Measurements from ENCODE around the gene HOXC6. TPM values are rescaled to one million over a fixed set of nuclear protein-coding genes. Genes with fewer than 3 reads are reported as not detected.

The HOXC6 gene
- total RNA-seq, 1 experiment from 2014 or later, result 7.1 TPM

- H3K4me1 Mint-ChIP-seq (ENCODE audit: insufficient read depth, unreplicated experiment), result peaks cover 24% of the 10 kb centered on the region
- no peak for TF ChIP-seq CTCF (IDR thresholded peaks at IDR 0.05; ENCODE audit: unreplicated experiment)
- no peak for DNase-seq (ENCODE audit: unreplicated experiment)
- H3K27ac Mint-ChIP-seq (ENCODE audit: low read depth, unreplicated experiment), result no peak overlapping the region
- ChIA-PET CTCF (interaction anchor here (0.5 to 3.1 kb wide), 13 partner anchors 51 to 289 kb away, joined by 3 to 16 read pairs (median 6); no protein-coding TSS in a partner anchor), POLR2A (interaction anchor here (0.7 to 2.7 kb wide), 3 partner anchors 8 to 221 kb away, joined by 3 to 12 read pairs (median 4); partner anchors contain the start of gene HOXC9)
- no peak overlapping the region for H3K4me3 Mint-ChIP-seq (ENCODE audit: unreplicated experiment)
- no peaks in the 10 kb centered on the region for H3K9me3 Mint-ChIP-seq (ENCODE audit: unreplicated experiment)
- BruUV-seq (replicated peaks), result no TSS peak
- H3K36me3 Mint-ChIP-seq (ENCODE audit: insufficient read depth, unreplicated experiment), result no peaks in the 10 kb centered on the region
- intact Hi-C loops (cut with micrococcal nuclease), result no loop called here
- peaks cover 7% of the 10 kb centered on the region for H3K27me3 Mint-ChIP-seq (ENCODE audit: insufficient read depth, unreplicated experiment)
These were observed 37.2 kb upstream of the HOXC6 start for GRCh38 chr12:53991077-53991460.

- no peak for TF ChIP-seq CTCF (IDR thresholded peaks at IDR 0.05; ENCODE audit: unreplicated experiment)
These were observed 35.8 kb upstream of the HOXC6 start for GRCh38 chr12:53992377-53992889.

GRCh38 chr12:53993162-53994008, 34.9 kb upstream of the HOXC6 start:
- ChIA-PET CTCF (interaction anchor here (1.1 kb wide), 1 partner anchor 209 kb away, joined by 3 read pairs; no protein-coding TSS in a partner anchor), POLR2A (interaction anchor here (0.6 kb wide), 1 partner anchor 20 kb away, joined by 3 read pairs; no protein-coding TSS in a partner anchor)
- peaks cover 7% of the 10 kb centered on the region for H3K27me3 Mint-ChIP-seq (ENCODE audit: insufficient read depth, unreplicated experiment)
- DNase-seq (ENCODE audit: unreplicated experiment), result no peak
- BruUV-seq (replicated peaks), result no TSS peak
- no peak overlapping the region for H3K27ac Mint-ChIP-seq (ENCODE audit: low read depth, unreplicated experiment)
- no peak for TF ChIP-seq CTCF (IDR thresholded peaks at IDR 0.05; ENCODE audit: unreplicated experiment)
- intact Hi-C loops (cut with micrococcal nuclease), result no loop called here
- H3K36me3 Mint-ChIP-seq (ENCODE audit: insufficient read depth, unreplicated experiment), result no peaks in the 10 kb centered on the region
- no peaks in the 10 kb centered on the region for H3K9me3 Mint-ChIP-seq (ENCODE audit: unreplicated experiment)
- peaks cover 21% of the 10 kb centered on the region for H3K4me1 Mint-ChIP-seq (ENCODE audit: insufficient read depth, unreplicated experiment)
- no peak overlapping the region for H3K4me3 Mint-ChIP-seq (ENCODE audit: unreplicated experiment)

More at GRCh38 chr12:53992377-53992889, 35.8 kb upstream of the HOXC6 start:
- peaks cover 7% of the 10 kb centered on the region for H3K27me3 Mint-ChIP-seq (ENCODE audit: insufficient read depth, unreplicated experiment)
- ChIA-PET CTCF (interaction anchor here (0.6 to 3.1 kb wide), 5 partner anchors 40 to 246 kb away, joined by 3 to 16 read pairs (median 4); partner anchors contain the start of gene HOXC5), POLR2A (interaction anchor here (1.0 to 2.7 kb wide), 2 partner anchors 7 to 25 kb away, joined by 3 to 12 read pairs; partner anchors contain the start of gene HOXC9)
- H3K9me3 Mint-ChIP-seq (ENCODE audit: unreplicated experiment), result no peaks in the 10 kb centered on the region
- intact Hi-C loops (cut with micrococcal nuclease), result no loop called here
- no peaks in the 10 kb centered on the region for H3K36me3 Mint-ChIP-seq (ENCODE audit: insufficient read depth, unreplicated experiment)
- BruUV-seq (replicated peaks), result no TSS peak
- no peak overlapping the region for H3K4me3 Mint-ChIP-seq (ENCODE audit: unreplicated experiment)
- DNase-seq (ENCODE audit: unreplicated experiment), result no peak
- H3K4me1 Mint-ChIP-seq (ENCODE audit: insufficient read depth, unreplicated experiment), result peaks cover 24% of the 10 kb centered on the region
- H3K27ac Mint-ChIP-seq (ENCODE audit: low read depth, unreplicated experiment), result no peak overlapping the region

GRCh38 chr12:53994009-53994263, 34.3 kb upstream of the HOXC6 start:
- Mint-ChIP-seq H3K4me1 (ENCODE audit: insufficient read depth, unreplicated experiment) (peaks cover 15% of the 10 kb centered on the region), H3K27me3 (ENCODE audit: insufficient read depth, unreplicated experiment) (peaks cover 7% of the 10 kb centered on the region), H3K9me3 (ENCODE audit: unreplicated experiment) (no peaks in the 10 kb centered on the region), H3K36me3 (ENCODE audit: insufficient read depth, unreplicated experiment) (no peaks in the 10 kb centered on the region), H3K27ac (ENCODE audit: low read depth, unreplicated experiment) (no peak overlapping the region), H3K4me3 (ENCODE audit: unreplicated experiment) (no peak overlapping the region)
- ChIA-PET CTCF (no interaction called here), POLR2A (no interaction called here)
- TF ChIP-seq CTCF (IDR thresholded peaks at IDR 0.05; ENCODE audit: unreplicated experiment), result no peak
- BruUV-seq (replicated peaks), result no TSS peak
- DNase-seq (ENCODE audit: unreplicated experiment), result no peak
- intact Hi-C loops (cut with micrococcal nuclease), result no loop called here
